Measurements from ENCODE around the gene LNPEP. TPM values are rescaled to one million over a fixed set of nuclear protein-coding genes. Genes with fewer than 3 reads are reported as not detected.

LNPEP gene
- total RNA-seq, 1 donor from 2014 or later: 36.3 TPM

GRCh38 chr5:97074859-97075489 is 139.1 kb downstream of the LNPEP start:
- Histone ChIP-seq H3K4me1 (ENCODE audit: insufficient read depth, low read length) (no peaks in the 10 kb centered on the region), H3K36me3 (ENCODE audit: insufficient read depth, low read length) (no peaks in the 10 kb centered on the region), H4K20me1 (ENCODE audit: insufficient read depth, low read length) (no peaks in the 10 kb centered on the region), H2AFZ (ENCODE audit: low read depth, low read length) (no peak overlapping the region), H3K9me3 (ENCODE audit: insufficient read depth, low read depth, low read length) (no peaks in the 10 kb centered on the region), H3K9ac (ENCODE audit: low read length) (no peak overlapping the region), H3K79me2 (ENCODE audit: insufficient read depth, low read length) (no peaks in the 10 kb centered on the region), H3K4me2 (ENCODE audit: low read length) (no peak overlapping the region), H3K27me3 (ENCODE audit: insufficient read depth, low read length) (no peaks in the 10 kb centered on the region), H3K4me3 (ENCODE audit: insufficient read depth, low read depth, low read length) (no peak overlapping the region), H3K27ac (ENCODE audit: low read depth, low read length) (no peak overlapping the region)
- FAIRE-seq (no peak), DNase-seq (ENCODE audit: low read depth) (no peak)
- Mint-ChIP-seq H3K9me3 (ENCODE audit: unreplicated experiment) (peaks cover 2% of the 10 kb centered on the region), H3K27ac (ENCODE audit: unreplicated experiment) (no peak overlapping the region), H3K4me1 (ENCODE audit: low read depth, unreplicated experiment) (peaks cover 2% of the 10 kb centered on the region), H3K27me3 (ENCODE audit: low read depth, unreplicated experiment) (peaks cover 4% of the 10 kb centered on the region), H3K4me3 (ENCODE audit: unreplicated experiment) (no peak overlapping the region), H3K36me3 (ENCODE audit: low read depth, unreplicated experiment) (no peaks in the 10 kb centered on the region)
- TF ChIP-seq EZH2 (IDR thresholded peaks at IDR 0.05; ENCODE audit: insufficient read depth, low read length) (no peak), CTCF (IDR thresholded peaks at IDR 0.05; ENCODE audit: insufficient read depth, low read depth, low read length) (no peak)

GRCh38 chr5:97075649-97076048 is 139.8 kb downstream of the LNPEP start:
- Mint-ChIP-seq H3K4me3 (ENCODE audit: unreplicated experiment) (no peak overlapping the region), H3K27me3 (ENCODE audit: low read depth, unreplicated experiment) (peaks cover 4% of the 10 kb centered on the region), H3K27ac (ENCODE audit: unreplicated experiment) (no peak overlapping the region), H3K4me1 (ENCODE audit: low read depth, unreplicated experiment) (peaks cover 2% of the 10 kb centered on the region), H3K9me3 (ENCODE audit: unreplicated experiment) (no peaks in the 10 kb centered on the region), H3K36me3 (ENCODE audit: low read depth, unreplicated experiment) (no peaks in the 10 kb centered on the region)
- H3K27me3 ChIP-seq (ENCODE audit: insufficient read depth, low read length): no peaks in the 10 kb centered on the region
- DNase-seq (ENCODE audit: low read depth): no peak
- no peaks in the 10 kb centered on the region for H3K79me2 ChIP-seq (ENCODE audit: insufficient read depth, low read length)
- no peaks in the 10 kb centered on the region for H4K20me1 ChIP-seq (ENCODE audit: insufficient read depth, low read length)
- no peaks in the 10 kb centered on the region for H3K9me3 ChIP-seq (ENCODE audit: insufficient read depth, low read depth, low read length)
- no peak overlapping the region for H3K27ac ChIP-seq (ENCODE audit: low read depth, low read length)
- H3K4me3 ChIP-seq (ENCODE audit: insufficient read depth, low read depth, low read length): no peak overlapping the region
- TF ChIP-seq CTCF (IDR thresholded peaks at IDR 0.05; ENCODE audit: insufficient read depth, low read depth, low read length) (no peak), EZH2 (IDR thresholded peaks at IDR 0.05; ENCODE audit: insufficient read depth, low read length) (no peak)
- no peak overlapping the region for H2AFZ ChIP-seq (ENCODE audit: low read depth, low read length)
- no peaks in the 10 kb centered on the region for H3K36me3 ChIP-seq (ENCODE audit: insufficient read depth, low read length)
- H3K4me2 ChIP-seq (ENCODE audit: low read length): no peak overlapping the region
- FAIRE-seq: no peak
- no peaks in the 10 kb centered on the region for H3K4me1 ChIP-seq (ENCODE audit: insufficient read depth, low read length)
- no peak overlapping the region for H3K9ac ChIP-seq (ENCODE audit: low read length)

- Histone ChIP-seq H3K36me3 (ENCODE audit: insufficient read depth, low read length) (no peaks in the 10 kb centered on the region), H3K27ac (ENCODE audit: low read depth, low read length) (no peak overlapping the region), H3K4me1 (ENCODE audit: insufficient read depth, low read length) (no peaks in the 10 kb centered on the region), H3K4me2 (ENCODE audit: low read length) (no peak overlapping the region), H3K79me2 (ENCODE audit: insufficient read depth, low read length) (no peaks in the 10 kb centered on the region), H3K9me3 (ENCODE audit: insufficient read depth, low read depth, low read length) (no peaks in the 10 kb centered on the region), H3K4me3 (ENCODE audit: insufficient read depth, low read depth, low read length) (no peak overlapping the region), H4K20me1 (ENCODE audit: insufficient read depth, low read length) (no peaks in the 10 kb centered on the region), H3K9ac (ENCODE audit: low read length) (no peak overlapping the region), H2AFZ (ENCODE audit: low read depth, low read length) (no peak overlapping the region), H3K27me3 (ENCODE audit: insufficient read depth, low read length) (no peaks in the 10 kb centered on the region)
- FAIRE-seq (no peak), DNase-seq (ENCODE audit: low read depth) (no peak)
- H3K36me3 Mint-ChIP-seq (ENCODE audit: low read depth, unreplicated experiment): no peaks in the 10 kb centered on the region
- H3K27me3 Mint-ChIP-seq (ENCODE audit: low read depth, unreplicated experiment): peaks cover 4% of the 10 kb centered on the region
- H3K4me1 Mint-ChIP-seq (ENCODE audit: low read depth, unreplicated experiment): peaks cover 2% of the 10 kb centered on the region
- no peaks in the 10 kb centered on the region for H3K9me3 Mint-ChIP-seq (ENCODE audit: unreplicated experiment)
- H3K4me3 Mint-ChIP-seq (ENCODE audit: unreplicated experiment): no peak overlapping the region
- TF ChIP-seq CTCF (IDR thresholded peaks at IDR 0.05; ENCODE audit: insufficient read depth, low read depth, low read length): no peak
- no peak for TF ChIP-seq EZH2 (IDR thresholded peaks at IDR 0.05; ENCODE audit: insufficient read depth, low read length)
- no peak overlapping the region for H3K27ac Mint-ChIP-seq (ENCODE audit: unreplicated experiment)
Measured at GRCh38 chr5:97076098-97076497, 140.2 kb downstream of the LNPEP start.

Data from astrocyte (in vitro differentiated cells and primary cell).